ENCODE measurements around the gene EXOC3. TPM values are rescaled to one million over a fixed set of nuclear protein-coding genes. Genes with fewer than 3 reads are reported as not detected.

Gene EXOC3
- total RNA-seq, 1 experiment from 2014 or later = 63.8 TPM

DNA sequence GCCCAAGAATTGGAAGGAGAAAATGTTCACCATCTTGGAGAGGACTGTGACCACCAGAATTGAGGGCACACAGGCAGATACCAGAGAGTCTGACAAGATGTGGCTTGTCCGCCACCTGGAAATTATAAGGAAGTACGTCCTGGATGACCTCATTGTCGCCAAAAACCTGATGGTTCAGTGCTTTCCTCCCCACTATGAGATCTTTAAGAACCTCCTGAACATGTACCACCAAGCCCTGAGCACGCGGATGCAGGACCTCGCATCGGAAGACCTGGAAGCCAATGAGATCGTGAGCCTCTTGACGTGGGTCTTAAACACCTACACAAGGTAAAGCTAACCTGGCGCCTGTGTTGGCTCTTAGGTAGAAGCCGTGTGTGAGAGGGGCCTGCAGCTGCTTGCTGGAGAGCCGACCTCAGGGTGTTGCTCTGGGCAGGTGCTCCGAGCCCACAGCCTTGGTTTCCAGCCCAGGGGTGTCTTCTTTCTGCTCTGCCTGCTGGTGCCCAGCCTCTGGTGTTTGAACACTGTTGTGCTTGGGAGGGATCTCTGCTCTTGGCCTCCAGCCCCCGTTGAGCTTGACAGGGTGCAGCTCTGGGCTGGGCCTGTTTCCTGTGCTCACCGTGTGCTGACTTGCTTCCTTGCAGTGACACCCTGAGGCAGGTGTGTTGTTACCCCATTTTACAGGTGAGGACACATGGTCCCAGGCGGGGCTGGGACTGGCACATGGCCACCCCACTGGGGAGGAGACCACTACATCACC is 10.9 kb downstream of the EXOC3 start:
- Mint-ChIP-seq H3K27ac (ENCODE audit: unreplicated experiment) (no peak overlapping the region), H3K4me1 (ENCODE audit: low read depth, unreplicated experiment) (peaks cover 13% of the 10 kb centered on the region), H3K36me3 (ENCODE audit: insufficient read depth, unreplicated experiment) (peaks cover 55% of the 10 kb centered on the region), H3K4me3 (ENCODE audit: low read depth, unreplicated experiment) (no peak overlapping the region), H3K9me3 (ENCODE audit: low read depth, unreplicated experiment) (peaks cover 5% of the 10 kb centered on the region), H3K27me3 (ENCODE audit: unreplicated experiment) (no peaks in the 10 kb centered on the region)
- intact Hi-C loops (cut with micrococcal nuclease; ENCODE audit: unreplicated experiment) = no loop called here
- TF ChIP-seq, protein P1, sequence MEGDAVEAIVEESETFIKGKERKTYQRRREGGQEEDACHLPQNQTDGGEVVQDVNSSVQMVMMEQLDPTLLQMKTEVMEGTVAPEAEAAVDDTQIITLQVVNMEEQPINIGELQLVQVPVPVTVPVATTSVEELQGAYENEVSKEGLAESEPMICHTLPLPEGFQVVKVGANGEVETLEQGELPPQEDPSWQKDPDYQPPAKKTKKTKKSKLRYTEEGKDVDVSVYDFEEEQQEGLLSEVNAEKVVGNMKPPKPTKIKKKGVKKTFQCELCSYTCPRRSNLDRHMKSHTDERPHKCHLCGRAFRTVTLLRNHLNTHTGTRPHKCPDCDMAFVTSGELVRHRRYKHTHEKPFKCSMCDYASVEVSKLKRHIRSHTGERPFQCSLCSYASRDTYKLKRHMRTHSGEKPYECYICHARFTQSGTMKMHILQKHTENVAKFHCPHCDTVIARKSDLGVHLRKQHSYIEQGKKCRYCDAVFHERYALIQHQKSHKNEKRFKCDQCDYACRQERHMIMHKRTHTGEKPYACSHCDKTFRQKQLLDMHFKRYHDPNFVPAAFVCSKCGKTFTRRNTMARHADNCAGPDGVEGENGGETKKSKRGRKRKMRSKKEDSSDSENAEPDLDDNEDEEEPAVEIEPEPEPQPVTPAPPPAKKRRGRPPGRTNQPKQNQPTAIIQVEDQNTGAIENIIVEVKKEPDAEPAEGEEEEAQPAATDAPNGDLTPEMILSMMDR (IDR thresholded peaks at IDR 0.05; ENCODE audit: unreplicated experiment) = no peak
- DNase-seq = no peak
- CTCF ChIA-PET = no interaction called here
- BruUV-seq (replicated peaks) = no TSS peak

DNA sequence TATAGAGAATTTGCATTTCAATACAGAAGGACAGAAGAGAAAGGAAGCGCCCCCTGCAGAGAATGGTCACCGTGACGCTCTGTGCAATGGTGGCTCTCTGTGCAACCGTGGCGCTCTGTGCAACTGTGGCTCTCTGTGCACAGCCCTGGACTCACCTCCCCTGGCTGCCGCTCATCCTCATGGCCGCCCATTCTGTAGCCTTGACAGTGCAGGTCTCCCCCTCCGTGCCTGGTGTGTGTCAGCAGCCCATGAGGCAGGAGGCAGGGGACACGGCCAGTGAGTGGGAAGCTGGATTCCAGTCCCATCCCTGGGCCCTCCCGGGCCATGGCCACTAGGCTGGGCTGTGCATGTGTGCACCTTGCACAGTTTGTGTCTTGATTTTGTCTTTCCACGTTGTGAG is 12.0 kb downstream of the EXOC3 start:
- no peak overlapping the region for H3K27ac Mint-ChIP-seq (ENCODE audit: unreplicated experiment)
- H3K9me3 Mint-ChIP-seq (ENCODE audit: low read depth, unreplicated experiment) = peaks cover 5% of the 10 kb centered on the region
- no TSS peak for BruUV-seq (replicated peaks)
- TF ChIP-seq, protein P1 (IDR thresholded peaks at IDR 0.05; ENCODE audit: unreplicated experiment) = no peak
- DNase-seq = no peak
- CTCF ChIA-PET = no interaction called here
- intact Hi-C loops (cut with micrococcal nuclease; ENCODE audit: unreplicated experiment) = no loop called here
- H3K36me3 Mint-ChIP-seq (ENCODE audit: insufficient read depth, unreplicated experiment) = peaks cover 58% of the 10 kb centered on the region
- no peak overlapping the region for H3K4me3 Mint-ChIP-seq (ENCODE audit: low read depth, unreplicated experiment)
- H3K4me1 Mint-ChIP-seq (ENCODE audit: low read depth, unreplicated experiment) = peaks cover 22% of the 10 kb centered on the region
- no peaks in the 10 kb centered on the region for H3K27me3 Mint-ChIP-seq (ENCODE audit: unreplicated experiment)

DNA sequence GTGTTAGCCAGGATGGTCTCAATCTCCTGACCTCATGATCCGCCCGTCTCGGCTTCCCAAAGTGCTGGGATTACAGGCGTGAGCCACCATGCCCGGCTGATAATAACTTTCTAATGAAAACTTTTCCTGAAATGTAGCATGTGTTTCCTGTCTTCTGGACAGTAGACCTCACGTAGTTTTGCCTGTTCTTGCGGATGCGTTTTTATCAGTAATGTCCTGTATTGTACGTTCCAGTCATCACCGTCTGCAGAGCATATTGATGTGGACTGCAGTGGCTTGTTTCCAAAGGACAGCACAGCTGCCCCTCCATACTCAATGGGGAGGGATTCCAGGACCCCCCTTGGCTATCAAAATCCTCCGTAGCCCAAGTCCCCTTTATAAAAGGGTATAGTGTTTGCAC is 12.8 kb downstream of the EXOC3 start:
- H3K36me3 Mint-ChIP-seq (ENCODE audit: insufficient read depth, unreplicated experiment) = peaks cover 54% of the 10 kb centered on the region
- DNase-seq = no peak
- H3K9me3 Mint-ChIP-seq (ENCODE audit: low read depth, unreplicated experiment) = peaks cover 5% of the 10 kb centered on the region
- TF ChIP-seq, protein P1 (IDR thresholded peaks at IDR 0.05; ENCODE audit: unreplicated experiment) = no peak
- no TSS peak for BruUV-seq (replicated peaks)
- peaks cover 26% of the 10 kb centered on the region for H3K4me1 Mint-ChIP-seq (ENCODE audit: low read depth, unreplicated experiment)
- no peak overlapping the region for H3K27ac Mint-ChIP-seq (ENCODE audit: unreplicated experiment)
- CTCF ChIA-PET = no interaction called here
- no peak overlapping the region for H3K4me3 Mint-ChIP-seq (ENCODE audit: low read depth, unreplicated experiment)
- intact Hi-C loops (cut with micrococcal nuclease; ENCODE audit: unreplicated experiment) = no loop called here
- no peaks in the 10 kb centered on the region for H3K27me3 Mint-ChIP-seq (ENCODE audit: unreplicated experiment)

DNA sequence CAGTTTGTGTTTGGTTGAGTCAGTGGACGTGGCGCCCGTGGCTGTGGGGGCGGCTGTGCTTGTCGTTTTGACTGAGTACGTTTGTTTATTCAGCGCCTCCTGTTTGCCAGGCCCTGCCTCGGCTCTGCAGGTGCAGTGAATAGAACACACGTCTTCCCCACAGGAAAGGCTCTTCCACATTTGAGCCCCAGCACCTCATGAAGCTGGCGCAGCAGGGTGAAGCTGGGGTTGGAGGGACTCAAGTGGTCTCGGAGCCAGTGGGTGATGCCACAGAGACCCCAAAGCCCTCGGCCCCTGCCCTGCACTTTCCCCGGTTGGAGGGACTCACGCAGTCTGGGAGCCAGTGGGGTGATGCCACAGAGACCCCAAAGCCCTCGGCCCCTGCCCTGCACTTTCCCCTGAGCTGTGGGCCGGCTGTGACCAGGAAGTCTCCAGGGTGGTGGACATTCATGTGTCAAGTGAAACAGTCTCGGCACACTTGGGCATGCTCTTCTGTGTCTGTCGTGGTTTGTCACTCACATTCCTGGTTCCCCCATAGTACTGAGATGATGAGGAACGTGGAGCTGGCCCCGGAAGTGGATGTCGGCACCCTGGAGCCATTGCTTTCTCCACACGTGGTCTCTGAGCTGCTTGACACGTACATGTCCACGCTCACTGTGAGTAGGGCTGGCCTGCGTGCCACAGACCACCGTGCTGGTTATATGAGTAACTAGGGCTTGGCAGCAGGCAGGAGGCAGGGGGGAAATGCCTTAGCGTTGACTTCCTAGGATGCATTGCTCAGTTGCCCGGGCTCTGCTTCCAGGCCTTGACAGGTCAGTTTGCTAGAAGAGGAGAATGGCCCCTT is 13.6 kb downstream of the EXOC3 start:
- Mint-ChIP-seq H3K36me3 (ENCODE audit: insufficient read depth, unreplicated experiment) (peaks cover 51% of the 10 kb centered on the region), H3K9me3 (ENCODE audit: low read depth, unreplicated experiment) (peaks cover 5% of the 10 kb centered on the region), H3K4me1 (ENCODE audit: low read depth, unreplicated experiment) (peaks cover 26% of the 10 kb centered on the region), H3K27me3 (ENCODE audit: unreplicated experiment) (no peaks in the 10 kb centered on the region), H3K4me3 (ENCODE audit: low read depth, unreplicated experiment) (no peak overlapping the region), H3K27ac (ENCODE audit: unreplicated experiment) (no peak overlapping the region)
- no peak for DNase-seq
- no TSS peak for BruUV-seq (replicated peaks)
- CTCF ChIA-PET = no interaction called here
- intact Hi-C loops (cut with micrococcal nuclease; ENCODE audit: unreplicated experiment) = no loop called here
- TF ChIP-seq, protein P1 (IDR thresholded peaks at IDR 0.05; ENCODE audit: unreplicated experiment) = no peak
